ENCODE measurements around the gene PITPNC1.

- no peak for TF ChIP-seq YY1 (IDR thresholded peaks at IDR 0.05; ENCODE audit: insufficient read depth, insufficient read length)
- TF ChIP-seq ZNF274 (IDR thresholded peaks at IDR 0.05; ENCODE audit: low read depth, low read length) = no peak
These were observed 278.5 kb downstream of the PITPNC1 start for GRCh38 chr17:67655478-67656148.
